NB4 (cell line): ENCODE results near the gene WRAP73.

Source experiments
- TF ChIP-seq, protein P1 (sequence below): IDR thresholded peaks from one replicate; pipeline ENCODE4 v1.5.1; 2012; ENCODE audit warnings: low read depth, low read length
- TF ChIP-seq, protein P2 (sequence below): IDR thresholded peaks from 2 replicates; pipeline ENCODE4 v1.6.1; 2011; ENCODE audit warnings: low read depth, low read length

DNA sequence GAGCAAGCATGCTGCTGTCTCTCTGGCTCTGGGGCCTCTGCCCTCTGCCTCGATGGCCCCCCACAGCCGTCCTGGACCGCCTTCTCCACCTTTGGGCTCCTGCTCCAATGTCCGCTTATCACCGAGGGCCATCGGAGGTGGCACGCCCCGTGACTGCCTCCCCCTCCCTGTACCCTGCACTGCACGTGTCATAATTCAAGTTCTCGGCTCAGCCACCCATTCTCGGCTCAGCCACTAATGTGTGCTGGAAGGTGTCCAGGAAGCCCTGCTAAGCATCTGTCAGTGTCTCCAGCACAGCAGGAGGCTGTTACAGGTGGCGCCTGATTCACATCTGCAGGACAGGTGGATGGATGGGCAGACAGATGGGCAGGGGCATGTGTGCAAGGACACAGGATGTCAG is 47.9 kb upstream of the WRAP73 start:
- TF ChIP-seq, protein P1, sequence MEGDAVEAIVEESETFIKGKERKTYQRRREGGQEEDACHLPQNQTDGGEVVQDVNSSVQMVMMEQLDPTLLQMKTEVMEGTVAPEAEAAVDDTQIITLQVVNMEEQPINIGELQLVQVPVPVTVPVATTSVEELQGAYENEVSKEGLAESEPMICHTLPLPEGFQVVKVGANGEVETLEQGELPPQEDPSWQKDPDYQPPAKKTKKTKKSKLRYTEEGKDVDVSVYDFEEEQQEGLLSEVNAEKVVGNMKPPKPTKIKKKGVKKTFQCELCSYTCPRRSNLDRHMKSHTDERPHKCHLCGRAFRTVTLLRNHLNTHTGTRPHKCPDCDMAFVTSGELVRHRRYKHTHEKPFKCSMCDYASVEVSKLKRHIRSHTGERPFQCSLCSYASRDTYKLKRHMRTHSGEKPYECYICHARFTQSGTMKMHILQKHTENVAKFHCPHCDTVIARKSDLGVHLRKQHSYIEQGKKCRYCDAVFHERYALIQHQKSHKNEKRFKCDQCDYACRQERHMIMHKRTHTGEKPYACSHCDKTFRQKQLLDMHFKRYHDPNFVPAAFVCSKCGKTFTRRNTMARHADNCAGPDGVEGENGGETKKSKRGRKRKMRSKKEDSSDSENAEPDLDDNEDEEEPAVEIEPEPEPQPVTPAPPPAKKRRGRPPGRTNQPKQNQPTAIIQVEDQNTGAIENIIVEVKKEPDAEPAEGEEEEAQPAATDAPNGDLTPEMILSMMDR, result no peak
- TF ChIP-seq, protein P2, sequence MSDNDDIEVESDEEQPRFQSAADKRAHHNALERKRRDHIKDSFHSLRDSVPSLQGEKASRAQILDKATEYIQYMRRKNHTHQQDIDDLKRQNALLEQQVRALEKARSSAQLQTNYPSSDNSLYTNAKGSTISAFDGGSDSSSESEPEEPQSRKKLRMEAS, result no peak
